Rectal smooth muscle tissue (tissue), 1 donor: ENCODE data around the gene MYO5A.

ENCODE experiments used
- H3K27ac ChIP-seq: one replicate; pipeline ENCODE4 v1.7.0; 2013; ENCODE audit warnings: low read depth, low read length, inconsistent platforms
- H3K27me3 ChIP-seq: one replicate; pipeline ENCODE4 v1.7.0; 2013; ENCODE audit warnings: low read length; ENCODE audit not compliant: control insufficient read depth, insufficient read depth
- H3K36me3 ChIP-seq: one replicate; pipeline ENCODE4 v1.7.0; 2013; ENCODE audit warnings: low read length; ENCODE audit not compliant: control insufficient read depth, insufficient read depth
- H3K4me1 ChIP-seq: one replicate; pipeline ENCODE4 v1.7.0; 2013; ENCODE audit warnings: low read length; ENCODE audit not compliant: control insufficient read depth, insufficient read depth
- H3K4me3 ChIP-seq: one replicate; pipeline ENCODE4 v1.7.0; 2013; ENCODE audit warnings: low read length
- H3K9ac ChIP-seq: one replicate; pipeline ENCODE4 v1.7.0; 2013; ENCODE audit warnings: low read length

The MYO5A gene

GRCh38 chr15:52385670-52386069 lies 143.0 kb downstream of the MYO5A start:
- H3K4me1 ChIP-seq, result no peaks in the 10 kb centered on the region
- H3K4me3 ChIP-seq, result no peak overlapping the region
- H3K27me3 ChIP-seq, result no peaks in the 10 kb centered on the region
- no peak overlapping the region for H3K9ac ChIP-seq
- H3K36me3 ChIP-seq, result peaks cover 4% of the 10 kb centered on the region
- H3K27ac ChIP-seq, result no peak overlapping the region

- no peaks in the 10 kb centered on the region for H3K4me1 ChIP-seq
- H3K9ac ChIP-seq, result no peak overlapping the region
- H3K27me3 ChIP-seq, result no peaks in the 10 kb centered on the region
- no peak overlapping the region for H3K27ac ChIP-seq
- peaks cover 4% of the 10 kb centered on the region for H3K36me3 ChIP-seq
- no peak overlapping the region for H3K4me3 ChIP-seq
These were observed 145.5 kb downstream of the MYO5A start for GRCh38 chr15:52383100-52383588.

GRCh38 chr15:52382647-52383046 lies 146.0 kb downstream of the MYO5A start:
- peaks cover 4% of the 10 kb centered on the region for H3K36me3 ChIP-seq
- H3K9ac ChIP-seq, result no peak overlapping the region
- no peak overlapping the region for H3K27ac ChIP-seq
- H3K4me1 ChIP-seq, result no peaks in the 10 kb centered on the region
- no peak overlapping the region for H3K4me3 ChIP-seq
- no peaks in the 10 kb centered on the region for H3K27me3 ChIP-seq

GRCh38 chr15:52379395-52380106 lies 149.1 kb downstream of the MYO5A start:
- Histone ChIP-seq H3K9ac (no peak overlapping the region), H3K27ac (no peak overlapping the region), H3K4me1 (no peaks in the 10 kb centered on the region), H3K27me3 (no peaks in the 10 kb centered on the region), H3K36me3 (peaks cover 4% of the 10 kb centered on the region), H3K4me3 (no peak overlapping the region)

GRCh38 chr15:52378746-52379394 lies 149.8 kb downstream of the MYO5A start:
- peaks cover 2% of the 10 kb centered on the region for H3K36me3 ChIP-seq
- no peak overlapping the region for H3K9ac ChIP-seq
- no peak overlapping the region for H3K4me3 ChIP-seq
- no peak overlapping the region for H3K27ac ChIP-seq
- H3K4me1 ChIP-seq, result no peaks in the 10 kb centered on the region
- no peaks in the 10 kb centered on the region for H3K27me3 ChIP-seq

GRCh38 chr15:52370010-52370409 lies 158.7 kb downstream of the MYO5A start:
- Histone ChIP-seq H3K9ac (no peak overlapping the region), H3K36me3 (peaks cover 8% of the 10 kb centered on the region), H3K4me1 (no peaks in the 10 kb centered on the region), H3K4me3 (no peak overlapping the region), H3K27me3 (no peaks in the 10 kb centered on the region), H3K27ac (no peak overlapping the region)

- Histone ChIP-seq H3K27me3 (no peaks in the 10 kb centered on the region), H3K9ac (no peak overlapping the region), H3K27ac (no peak overlapping the region), H3K4me1 (no peaks in the 10 kb centered on the region), H3K4me3 (no peak overlapping the region), H3K36me3 (peaks cover 8% of the 10 kb centered on the region)
These were observed 159.2 kb downstream of the MYO5A start for GRCh38 chr15:52369455-52369854.

GRCh38 chr15:52369030-52369429 lies 159.7 kb downstream of the MYO5A start:
- no peak overlapping the region for H3K9ac ChIP-seq
- H3K36me3 ChIP-seq, result peaks cover 8% of the 10 kb centered on the region
- no peak overlapping the region for H3K4me3 ChIP-seq
- no peaks in the 10 kb centered on the region for H3K27me3 ChIP-seq
- H3K27ac ChIP-seq, result no peak overlapping the region
- H3K4me1 ChIP-seq, result no peaks in the 10 kb centered on the region

- Histone ChIP-seq H3K4me3 (no peak overlapping the region), H3K9ac (no peak overlapping the region), H3K4me1 (no peaks in the 10 kb centered on the region), H3K36me3 (peaks cover 8% of the 10 kb centered on the region), H3K27ac (no peak overlapping the region), H3K27me3 (no peaks in the 10 kb centered on the region)
These were observed 160.3 kb downstream of the MYO5A start for GRCh38 chr15:52368402-52368801.

GRCh38 chr15:52362497-52362896 lies 166.2 kb downstream of the MYO5A start:
- H3K36me3 ChIP-seq, result no peaks in the 10 kb centered on the region

GRCh38 chr15:52361975-52362494 lies 166.6 kb downstream of the MYO5A start:
- no peaks in the 10 kb centered on the region for H3K36me3 ChIP-seq
- H3K4me3 ChIP-seq, result no peak overlapping the region
- H3K4me1 ChIP-seq, result no peaks in the 10 kb centered on the region
- H3K27ac ChIP-seq, result no peak overlapping the region
- no peaks in the 10 kb centered on the region for H3K27me3 ChIP-seq
- no peak overlapping the region for H3K9ac ChIP-seq

More at GRCh38 chr15:52362497-52362896, 166.2 kb downstream of the MYO5A start:
- H3K4me1 ChIP-seq, result no peaks in the 10 kb centered on the region
- no peak overlapping the region for H3K27ac ChIP-seq
- no peak overlapping the region for H3K4me3 ChIP-seq
- no peak overlapping the region for H3K9ac ChIP-seq
- no peaks in the 10 kb centered on the region for H3K27me3 ChIP-seq

GRCh38 chr15:52361494-52361893 lies 167.2 kb downstream of the MYO5A start:
- Histone ChIP-seq H3K36me3 (no peaks in the 10 kb centered on the region), H3K9ac (no peak overlapping the region), H3K27ac (no peak overlapping the region), H3K4me1 (no peaks in the 10 kb centered on the region), H3K27me3 (no peaks in the 10 kb centered on the region), H3K4me3 (no peak overlapping the region)
